Heart left ventricle (tissue), 13 donors: Measurements from ENCODE around the gene DEFB132.
A peak's percentile ranks its signal among the peaks of the same experiment; 100 is the strongest.

ENCODE experiments used
- POLR2A ChIP-seq, 2 donors: fragments of 450-650 bp; IDR thresholded peaks; one replicate each; pipeline ENCODE4 v1.6.1; 2017; ENCODE audit warnings: antibody characterized with exemption in 2 of 2, mild to moderate bottlenecking in 2 of 2, moderate library complexity in 2 of 2
- TF ChIP-seq, protein P1 (sequence below), 12 donors: fragments of 200-600 bp; sonication (generic) in 4 of 12; IDR thresholded peaks; one replicate each; pipeline versions ENCODE4 v1.5.0 to v1.8.0; 2018 to 2022; ENCODE audit warnings: antibody characterized with exemption in 12 of 12, mild to moderate bottlenecking in 5 of 12
- donor health status: ischemic (EF 13 %, LVEDD 7.1; RV severe dilation, severe dysfunction).
- donor health status: DM: no; HTN: yes; CAD: no.
- donor health status: DM: no; HTN: no; CAD: no.
- donor health status: ischemic (EF 25% LVEDD 6.9; RV normal size, moderate dysfunction).
- donor health status: ischemic (EF 25% LVEDD 5.7; RV mildly dilated, moderate dysfunction).
- donor health status: ischemic (EF 35%, LVEDD 5.7; RV mildly dilated, moderate dysfunction).
- donor health status: nonischemic (EF 11% LVEDD 7.7; RV severe dilation, severe dysfunction).
- donor health status: DM: yes; HTN: yes; CAD: no.
- donor health status: PGD.
- donor health status: ischemic (EF 29% LVEDD 5.4; RV normal size, mild dysfunction).
- donor health status: nonischemic (EF 23%, LVEDD 6.1; RV moderate dilation, normal function).

DNA sequence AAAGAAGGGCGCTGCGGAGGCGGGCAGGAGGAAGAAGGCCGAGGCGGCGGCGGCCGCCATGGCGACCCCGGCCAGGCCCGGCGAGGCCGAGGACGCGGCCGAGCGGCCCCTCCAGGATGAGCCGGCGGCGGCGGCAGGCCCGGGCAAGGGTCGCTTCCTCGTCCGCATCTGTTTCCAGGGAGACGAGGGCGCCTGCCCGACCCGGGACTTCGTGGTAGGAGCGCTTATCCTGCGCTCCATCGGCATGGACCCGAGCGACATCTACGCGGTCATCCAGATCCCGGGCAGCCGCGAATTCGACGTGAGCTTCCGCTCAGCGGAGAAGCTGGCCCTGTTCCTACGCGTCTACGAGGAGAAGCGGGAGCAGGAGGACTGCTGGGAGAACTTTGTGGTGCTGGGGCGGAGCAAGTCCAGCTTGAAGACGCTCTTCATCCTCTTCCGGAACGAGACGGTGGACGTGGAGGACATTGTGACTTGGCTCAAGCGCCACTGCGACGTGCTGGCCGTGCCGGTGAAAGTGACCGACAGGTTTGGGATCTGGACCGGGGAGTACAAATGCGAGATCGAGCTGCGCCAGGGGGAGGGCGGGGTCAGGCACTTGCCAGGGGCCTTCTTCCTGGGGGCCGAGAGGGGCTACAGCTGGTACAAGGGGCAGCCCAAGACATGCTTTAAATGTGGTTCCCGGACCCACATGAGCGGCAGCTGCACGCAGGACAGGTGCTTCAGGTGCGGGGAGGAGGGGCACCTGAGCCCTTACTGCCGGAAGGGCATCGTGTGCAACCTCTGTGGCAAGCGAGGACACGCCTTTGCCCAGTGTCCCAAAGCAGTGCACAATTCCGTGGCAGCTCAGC is 40.6 kb downstream of the DEFB132 start:
- TF ChIP-seq POLR2A (IDR thresholded peaks at IDR 0.05) = peak in 1 of 2 donors; percentile 27
- TF ChIP-seq, protein P1, sequence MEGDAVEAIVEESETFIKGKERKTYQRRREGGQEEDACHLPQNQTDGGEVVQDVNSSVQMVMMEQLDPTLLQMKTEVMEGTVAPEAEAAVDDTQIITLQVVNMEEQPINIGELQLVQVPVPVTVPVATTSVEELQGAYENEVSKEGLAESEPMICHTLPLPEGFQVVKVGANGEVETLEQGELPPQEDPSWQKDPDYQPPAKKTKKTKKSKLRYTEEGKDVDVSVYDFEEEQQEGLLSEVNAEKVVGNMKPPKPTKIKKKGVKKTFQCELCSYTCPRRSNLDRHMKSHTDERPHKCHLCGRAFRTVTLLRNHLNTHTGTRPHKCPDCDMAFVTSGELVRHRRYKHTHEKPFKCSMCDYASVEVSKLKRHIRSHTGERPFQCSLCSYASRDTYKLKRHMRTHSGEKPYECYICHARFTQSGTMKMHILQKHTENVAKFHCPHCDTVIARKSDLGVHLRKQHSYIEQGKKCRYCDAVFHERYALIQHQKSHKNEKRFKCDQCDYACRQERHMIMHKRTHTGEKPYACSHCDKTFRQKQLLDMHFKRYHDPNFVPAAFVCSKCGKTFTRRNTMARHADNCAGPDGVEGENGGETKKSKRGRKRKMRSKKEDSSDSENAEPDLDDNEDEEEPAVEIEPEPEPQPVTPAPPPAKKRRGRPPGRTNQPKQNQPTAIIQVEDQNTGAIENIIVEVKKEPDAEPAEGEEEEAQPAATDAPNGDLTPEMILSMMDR (IDR thresholded peaks at IDR 0.05) = no peak
